ENCODE results near the gene WDR70.

Gene WDR70

GRCh38 chr5:37695647-37696046, 316.5 kb downstream of the WDR70 start:
- H3K4me3 Mint-ChIP-seq: no peak overlapping the region
- ATAC-seq (replicated peaks; ENCODE audit: extremely low read depth, poor library complexity, severe bottlenecking) (no peak), DNase-seq (ENCODE audit: low spot score in 2 of 2) (no peak)
- no peak overlapping the region for H3K27ac Mint-ChIP-seq (ENCODE audit: low read depth)
- H3K9me3 Mint-ChIP-seq: peaks cover 4% of the 10 kb centered on the region
- peaks cover 6% of the 10 kb centered on the region for H3K36me3 Mint-ChIP-seq (ENCODE audit: insufficient read depth)
- H3K4me1 Mint-ChIP-seq: no peaks in the 10 kb centered on the region
- no peaks in the 10 kb centered on the region for H3K27me3 Mint-ChIP-seq

- H3K27me3 Mint-ChIP-seq: no peaks in the 10 kb centered on the region
- no peak for ATAC-seq (replicated peaks; ENCODE audit: extremely low read depth, poor library complexity, severe bottlenecking)
- H3K4me1 Mint-ChIP-seq: no peaks in the 10 kb centered on the region
- no peak for DNase-seq (ENCODE audit: low spot score in 2 of 2)
- H3K36me3 Mint-ChIP-seq (ENCODE audit: insufficient read depth): peaks cover 9% of the 10 kb centered on the region
- no peak overlapping the region for H3K4me3 Mint-ChIP-seq
- H3K27ac Mint-ChIP-seq (ENCODE audit: low read depth): no peak overlapping the region
- peaks cover 2% of the 10 kb centered on the region for H3K9me3 Mint-ChIP-seq
Measured at GRCh38 chr5:37696190-37697021, 317.3 kb downstream of the WDR70 start.

- no peak overlapping the region for H3K27ac Mint-ChIP-seq (ENCODE audit: low read depth)
- no peak overlapping the region for H3K4me3 Mint-ChIP-seq
- H3K4me1 Mint-ChIP-seq: no peaks in the 10 kb centered on the region
- DNase-seq (ENCODE audit: low spot score in 2 of 2) (no peak), ATAC-seq (replicated peaks; ENCODE audit: extremely low read depth, poor library complexity, severe bottlenecking) (no peak)
- H3K9me3 Mint-ChIP-seq: no peaks in the 10 kb centered on the region
- H3K36me3 Mint-ChIP-seq (ENCODE audit: insufficient read depth): peaks cover 20% of the 10 kb centered on the region
- no peaks in the 10 kb centered on the region for H3K27me3 Mint-ChIP-seq
Measured at GRCh38 chr5:37701868-37702267, 322.8 kb downstream of the WDR70 start.

- no peaks in the 10 kb centered on the region for H3K27me3 Mint-ChIP-seq
- ATAC-seq (replicated peaks; ENCODE audit: extremely low read depth, poor library complexity, severe bottlenecking) (no peak), DNase-seq (ENCODE audit: low spot score in 2 of 2) (no peak)
- no peak overlapping the region for H3K27ac Mint-ChIP-seq (ENCODE audit: low read depth)
- no peaks in the 10 kb centered on the region for H3K9me3 Mint-ChIP-seq
- no peak overlapping the region for H3K4me3 Mint-ChIP-seq
- peaks cover 18% of the 10 kb centered on the region for H3K36me3 Mint-ChIP-seq (ENCODE audit: insufficient read depth)
- no peaks in the 10 kb centered on the region for H3K4me1 Mint-ChIP-seq
Measured at GRCh38 chr5:37703841-37704241, 324.7 kb downstream of the WDR70 start.

GRCh38 chr5:37704406-37704805, 325.3 kb downstream of the WDR70 start:
- DNase-seq (ENCODE audit: low spot score in 2 of 2) (no peak), ATAC-seq (replicated peaks; ENCODE audit: extremely low read depth, poor library complexity, severe bottlenecking) (no peak)
- no peaks in the 10 kb centered on the region for H3K4me1 Mint-ChIP-seq
- H3K36me3 Mint-ChIP-seq (ENCODE audit: insufficient read depth): peaks cover 17% of the 10 kb centered on the region
- H3K27me3 Mint-ChIP-seq: no peaks in the 10 kb centered on the region
- no peak overlapping the region for H3K27ac Mint-ChIP-seq (ENCODE audit: low read depth)
- H3K9me3 Mint-ChIP-seq: no peaks in the 10 kb centered on the region
- no peak overlapping the region for H3K4me3 Mint-ChIP-seq

- H3K9me3 Mint-ChIP-seq: no peaks in the 10 kb centered on the region
Measured at GRCh38 chr5:37709020-37709419, 329.9 kb downstream of the WDR70 start.

GRCh38 chr5:37710965-37711364, 331.8 kb downstream of the WDR70 start:
- Mint-ChIP-seq H3K9me3 (no peaks in the 10 kb centered on the region), H3K4me1 (no peaks in the 10 kb centered on the region), H3K4me3 (no peak overlapping the region), H3K27me3 (no peaks in the 10 kb centered on the region), H3K36me3 (ENCODE audit: insufficient read depth) (peaks cover 6% of the 10 kb centered on the region), H3K27ac (ENCODE audit: low read depth) (no peak overlapping the region)
- ATAC-seq (replicated peaks; ENCODE audit: extremely low read depth, poor library complexity, severe bottlenecking) (no peak), DNase-seq (ENCODE audit: low spot score in 2 of 2) (no peak)

More at GRCh38 chr5:37709020-37709419, 329.9 kb downstream of the WDR70 start:
- H3K27me3 Mint-ChIP-seq: no peaks in the 10 kb centered on the region
- no peak overlapping the region for H3K4me3 Mint-ChIP-seq
- H3K27ac Mint-ChIP-seq (ENCODE audit: low read depth): no peak overlapping the region
- DNase-seq (ENCODE audit: low spot score in 2 of 2) (no peak), ATAC-seq (replicated peaks; ENCODE audit: extremely low read depth, poor library complexity, severe bottlenecking) (no peak)
- H3K4me1 Mint-ChIP-seq: no peaks in the 10 kb centered on the region
- H3K36me3 Mint-ChIP-seq (ENCODE audit: insufficient read depth): peaks cover 9% of the 10 kb centered on the region

GRCh38 chr5:37712750-37713149, 333.6 kb downstream of the WDR70 start:
- ATAC-seq (replicated peaks; ENCODE audit: extremely low read depth, poor library complexity, severe bottlenecking) (no peak), DNase-seq (ENCODE audit: low spot score in 2 of 2) (no peak)
- Mint-ChIP-seq H3K27ac (ENCODE audit: low read depth) (no peak overlapping the region), H3K36me3 (ENCODE audit: insufficient read depth) (peaks cover 4% of the 10 kb centered on the region), H3K9me3 (no peaks in the 10 kb centered on the region), H3K27me3 (no peaks in the 10 kb centered on the region), H3K4me1 (no peaks in the 10 kb centered on the region), H3K4me3 (no peak overlapping the region)

GRCh38 chr5:37714756-37715155, 335.6 kb downstream of the WDR70 start:
- no peak overlapping the region for H3K27ac Mint-ChIP-seq (ENCODE audit: low read depth)
- no peak for DNase-seq (ENCODE audit: low spot score in 2 of 2)
- ATAC-seq (replicated peaks; ENCODE audit: extremely low read depth, poor library complexity, severe bottlenecking): no peak
- H3K27me3 Mint-ChIP-seq: no peaks in the 10 kb centered on the region
- no peak overlapping the region for H3K4me3 Mint-ChIP-seq
- no peaks in the 10 kb centered on the region for H3K9me3 Mint-ChIP-seq
- peaks cover 4% of the 10 kb centered on the region for H3K36me3 Mint-ChIP-seq (ENCODE audit: insufficient read depth)
- H3K4me1 Mint-ChIP-seq: no peaks in the 10 kb centered on the region

GRCh38 chr5:37715361-37715760, 336.2 kb downstream of the WDR70 start:
- H3K4me1 Mint-ChIP-seq: peaks cover under 1% of the 10 kb centered on the region
- no peak for DNase-seq (ENCODE audit: low spot score in 2 of 2)
- ATAC-seq (replicated peaks; ENCODE audit: extremely low read depth, poor library complexity, severe bottlenecking): no peak
- no peak overlapping the region for H3K27ac Mint-ChIP-seq (ENCODE audit: low read depth)
- no peaks in the 10 kb centered on the region for H3K9me3 Mint-ChIP-seq
- H3K4me3 Mint-ChIP-seq: no peak overlapping the region
- H3K27me3 Mint-ChIP-seq: no peaks in the 10 kb centered on the region
- H3K36me3 Mint-ChIP-seq (ENCODE audit: insufficient read depth): peaks cover 4% of the 10 kb centered on the region

- peaks cover 5% of the 10 kb centered on the region for H3K4me1 Mint-ChIP-seq
- peaks cover 5% of the 10 kb centered on the region for H3K36me3 Mint-ChIP-seq (ENCODE audit: insufficient read depth)
- H3K4me3 Mint-ChIP-seq: no peak overlapping the region
- no peaks in the 10 kb centered on the region for H3K9me3 Mint-ChIP-seq
- DNase-seq (ENCODE audit: low spot score in 2 of 2): no peak
- no peaks in the 10 kb centered on the region for H3K27me3 Mint-ChIP-seq
- no peak overlapping the region for H3K27ac Mint-ChIP-seq (ENCODE audit: low read depth)
- ATAC-seq (replicated peaks; ENCODE audit: extremely low read depth, poor library complexity, severe bottlenecking): no peak
Measured at GRCh38 chr5:37715992-37716391, 336.9 kb downstream of the WDR70 start.

- H3K4me1 Mint-ChIP-seq: peaks cover 5% of the 10 kb centered on the region
- DNase-seq (ENCODE audit: low spot score in 2 of 2) (no peak), ATAC-seq (replicated peaks; ENCODE audit: extremely low read depth, poor library complexity, severe bottlenecking) (no peak)
- H3K9me3 Mint-ChIP-seq: no peaks in the 10 kb centered on the region
- no peak overlapping the region for H3K27ac Mint-ChIP-seq (ENCODE audit: low read depth)
- H3K4me3 Mint-ChIP-seq: no peak overlapping the region
- no peaks in the 10 kb centered on the region for H3K27me3 Mint-ChIP-seq
- H3K36me3 Mint-ChIP-seq (ENCODE audit: insufficient read depth): peaks cover 5% of the 10 kb centered on the region
Measured at GRCh38 chr5:37716405-37716804, 337.3 kb downstream of the WDR70 start.

- peaks cover 7% of the 10 kb centered on the region for H3K36me3 Mint-ChIP-seq (ENCODE audit: insufficient read depth)
- peaks cover 6% of the 10 kb centered on the region for H3K4me1 Mint-ChIP-seq
- H3K9me3 Mint-ChIP-seq: no peaks in the 10 kb centered on the region
- no peak for DNase-seq (ENCODE audit: low spot score in 2 of 2)
- H3K27me3 Mint-ChIP-seq: no peaks in the 10 kb centered on the region
- no peak for ATAC-seq (replicated peaks; ENCODE audit: extremely low read depth, poor library complexity, severe bottlenecking)
- no peak overlapping the region for H3K4me3 Mint-ChIP-seq
- H3K27ac Mint-ChIP-seq (ENCODE audit: low read depth): no peak overlapping the region
Measured at GRCh38 chr5:37717276-37717612, 338.1 kb downstream of the WDR70 start.

Data from central memory CD8-positive, alpha-beta T cell (primary cell).